CD4-positive, alpha-beta T cell (primary cell): Measurements from ENCODE around the gene DDX55. TPM values are rescaled to one million over a fixed set of nuclear protein-coding genes. Genes with fewer than 3 reads are reported as not detected.

Experiments
- ATAC-seq: fragments of 200-7000 bp; cut with Tn5 transposase; one replicate; pipeline ENCODE4 v1.10.0; 2022; ENCODE audit warnings: mild to moderate bottlenecking; ENCODE audit not compliant: poor library complexity
- CTCF ChIA-PET: fragments of 350-600 bp; sonication (Branson Sonifier 250); formaldehyde crosslinking; loops from one replicate; lab custom pipeline; 2021; ENCODE audit warnings: antibody characterized with exemption, inconsistent platforms; lab: Charles Lee
- POLR2A ChIA-PET: fragments of 350-600 bp; sonication (Branson Sonifier 250); formaldehyde crosslinking; loops from one replicate; lab custom pipeline; 2021; ENCODE audit warnings: antibody characterized with exemption, inconsistent platforms; lab: Charles Lee
- DNase-seq, 14 experiments: peaks; one replicate each; pipeline ENCODE4 v3.0.0-alpha.2; 2013 to 2020; ENCODE audit warnings: mixed read lengths in 2 of 14
- H3K27ac ChIP-seq, 2 donors: one replicate each; pipeline versions ENCODE4 v1.5.1 to v1.7.0; 2013; ENCODE audit warnings: low read length in 2 of 2, low read depth in 1 of 2, mild to moderate bottlenecking in 1 of 2
- H3K27me3 ChIP-seq, 2 experiments: 1 replicate in 1 of 2; 2 replicates in 1 of 2; pipeline versions ENCODE4 v1.6.1 to v1.7.0; 2013; ENCODE audit warnings: low read length in 2 of 2, control low read depth in 1 of 2, mild to moderate bottlenecking in 1 of 2, moderate library complexity in 1 of 2; ENCODE audit not compliant: insufficient read depth in 2 of 2, control insufficient read depth in 1 of 2
- H3K36me3 ChIP-seq: one replicate; pipeline ENCODE4 v1.6.1; 2013; ENCODE audit warnings: low read length, control low read depth; ENCODE audit not compliant: insufficient read depth
- H3K4me1 ChIP-seq: one replicate; pipeline ENCODE4 v1.6.1; 2013; ENCODE audit warnings: low read length, control low read depth; ENCODE audit not compliant: insufficient read depth
- H3K4me3 ChIP-seq: one replicate; pipeline ENCODE4 v1.5.1; 2013; ENCODE audit warnings: mild to moderate bottlenecking, low read length, moderate library complexity
- H3K9me3 ChIP-seq, 2 experiments: 1 replicate in 1 of 2; 2 replicates in 1 of 2; pipeline versions ENCODE4 v1.6.1 to v1.7.0; 2013; ENCODE audit warnings: low read length in 2 of 2, mild to moderate bottlenecking in 2 of 2, control low read depth in 1 of 2, moderate library complexity in 1 of 2; ENCODE audit not compliant: control insufficient read depth in 1 of 2, insufficient read depth in 1 of 2
- H3K27ac Mint-ChIP-seq: one replicate; pipeline ENCODE4 v1.8.0; 2020; ENCODE audit warnings: mixed read lengths
- H3K27me3 Mint-ChIP-seq: one replicate; pipeline ENCODE4 v1.8.0; 2021; ENCODE audit warnings: mixed read lengths
- H3K36me3 Mint-ChIP-seq: one replicate; pipeline ENCODE4 v1.8.0; 2021; ENCODE audit warnings: low read depth, mixed read lengths
- H3K4me1 Mint-ChIP-seq: one replicate; pipeline ENCODE4 v1.8.0; 2021; ENCODE audit warnings: low read depth, mixed read lengths
- H3K4me3 Mint-ChIP-seq: one replicate; pipeline ENCODE4 v1.8.0; 2020; ENCODE audit warnings: mild to moderate bottlenecking, mixed read lengths
- H3K9me3 Mint-ChIP-seq: one replicate; pipeline ENCODE4 v1.8.0; 2020; ENCODE audit warnings: mixed read lengths
- CTCF ChIP-seq: fragments of 200-600 bp; IDR thresholded peaks from one replicate; pipeline ENCODE4 v1.8.0; 2022; ENCODE audit warnings: antibody characterized with exemption, mild to moderate bottlenecking
- intact Hi-C, 2 experiments: fragments of 100-400 bp; cut with DNase I in 1 of 2; cut with micrococcal nuclease in 1 of 2; formaldehyde crosslinking; loops; one replicate each; pipeline versions ENCODE4 v1.15.1 to v1.9.0; 2023 to 2025; cut with DNase I, micrococcal nuclease
- total RNA-seq, 174 experiments: library from RNA in 2 of 174; stranded (reverse) in 2 of 174; gene quantifications; one replicate each; pipeline ENCODE4 v1.2.3 and lab custom pipeline; 2021 to 2026

Gene DDX55
- total RNA-seq, 2 experiments from 2014 or later = 33.3 to 37.1 TPM

GRCh38 chr12:123614531-123614930 lies 12.6 kb downstream of the DDX55 start:
- TF ChIP-seq CTCF = no peak
- Mint-ChIP-seq H3K4me3 (no peak overlapping the region), H3K27me3 (no peaks in the 10 kb centered on the region), H3K36me3 (peaks cover 92% of the 10 kb centered on the region), H3K4me1 (peaks cover 4% of the 10 kb centered on the region), H3K27ac (no peak overlapping the region), H3K9me3 (no peaks in the 10 kb centered on the region)
- ATAC-seq (no peak), DNase-seq (no peak)
- H3K27me3 ChIP-seq = no peaks in the 10 kb centered on the region
- CTCF ChIA-PET = no interaction called here
- intact Hi-C loops = loop anchor here in 1 of 2 experiments (10.0 kb wide), 1 partner anchor 570 kb away; no protein-coding TSS in a partner anchor
- peaks cover 88% of the 10 kb centered on the region for H3K36me3 ChIP-seq
- POLR2A ChIA-PET = interaction anchor here (1.5 kb wide), 1 partner anchor 12 kb away, joined by 3 read pairs; the partner anchor contains the start of gene DDX55
- H3K4me1 ChIP-seq = no peaks in the 10 kb centered on the region
- H3K27ac ChIP-seq = no peak overlapping the region
- no peak overlapping the region for H3K4me3 ChIP-seq
- no peaks in the 10 kb centered on the region for H3K9me3 ChIP-seq

GRCh38 chr12:123617144-123617543 lies 15.2 kb downstream of the DDX55 start:
- CTCF ChIA-PET = no interaction called here
- DNase-seq (no peak), ATAC-seq (no peak)
- Histone ChIP-seq H3K4me3 (no peak overlapping the region), H3K36me3 (peaks cover 86% of the 10 kb centered on the region), H3K4me1 (no peaks in the 10 kb centered on the region), H3K27ac (no peak overlapping the region), H3K27me3 (no peaks in the 10 kb centered on the region), H3K9me3 (no peaks in the 10 kb centered on the region)
- no peak for TF ChIP-seq CTCF
- intact Hi-C loops = loop anchor here in 1 of 2 experiments (10.0 kb wide), 1 partner anchor 572 kb away; no protein-coding TSS in a partner anchor
- H3K9me3 Mint-ChIP-seq = no peaks in the 10 kb centered on the region
- POLR2A ChIA-PET = no interaction called here
- H3K36me3 Mint-ChIP-seq = peaks cover 93% of the 10 kb centered on the region
- no peak overlapping the region for H3K27ac Mint-ChIP-seq
- H3K27me3 Mint-ChIP-seq = no peaks in the 10 kb centered on the region
- no peak overlapping the region for H3K4me3 Mint-ChIP-seq
- H3K4me1 Mint-ChIP-seq = no peaks in the 10 kb centered on the region

- POLR2A ChIA-PET = no interaction called here
- Mint-ChIP-seq H3K27me3 (no peaks in the 10 kb centered on the region), H3K27ac (no peak overlapping the region), H3K4me3 (no peak overlapping the region), H3K36me3 (peaks cover 93% of the 10 kb centered on the region), H3K9me3 (no peaks in the 10 kb centered on the region), H3K4me1 (no peaks in the 10 kb centered on the region)
- Histone ChIP-seq H3K27ac (no peak overlapping the region), H3K9me3 (no peaks in the 10 kb centered on the region), H3K36me3 (peaks cover 86% of the 10 kb centered on the region), H3K4me3 (no peak overlapping the region), H3K4me1 (no peaks in the 10 kb centered on the region), H3K27me3 (no peaks in the 10 kb centered on the region)
- ATAC-seq (no peak), DNase-seq (no peak)
- TF ChIP-seq CTCF = no peak
- CTCF ChIA-PET = no interaction called here
- intact Hi-C loops = loop anchor here in 1 of 2 experiments (10.0 kb wide), 1 partner anchor 573 kb away; no protein-coding TSS in a partner anchor
These were observed 15.7 kb downstream of the DDX55 start for GRCh38 chr12:123617580-123617979.
